ENCODE measurements around the gene TRMT10C.

TRMT10C gene

DNA sequence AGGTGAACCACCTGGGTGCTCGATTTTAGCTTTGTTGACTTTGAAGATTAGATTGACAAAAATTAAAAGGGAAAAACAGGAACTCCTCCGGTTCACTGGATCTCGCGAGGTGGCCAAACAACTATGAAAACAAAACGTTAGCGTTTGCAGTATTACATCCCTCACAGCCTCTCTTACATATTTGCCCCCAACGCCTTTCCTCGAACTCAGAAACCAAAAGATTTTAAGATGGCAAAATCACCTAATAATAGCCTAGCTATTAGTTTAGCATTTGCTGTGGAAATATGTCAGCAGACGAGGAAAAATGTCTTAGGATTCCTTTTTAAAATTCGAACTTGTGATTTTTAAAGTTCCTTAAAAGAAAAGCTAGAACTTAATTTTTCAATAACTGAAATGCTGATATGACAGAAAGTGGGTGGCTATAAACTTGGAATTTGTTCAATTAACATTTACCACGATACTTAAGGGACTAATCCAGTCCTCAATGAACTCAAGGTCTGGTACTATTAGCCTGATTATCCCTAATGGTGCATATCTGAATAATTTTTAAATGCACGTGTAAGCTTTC is 48.2 kb upstream of the TRMT10C start:
- peak; percentile 51 for ATAC-seq
- TF ChIP-seq ZNF70 (CRISPR knock-in tag; IDR thresholded peaks at IDR 0.05) = no peak
- TF ChIP-seq RARB (CRISPR knock-in tag; IDR thresholded peaks at IDR 0.05) = no peak
- TF ChIP-seq ESRRG (CRISPR knock-in tag; IDR thresholded peaks at IDR 0.05) = no peak
- no peak for TF ChIP-seq ZFP30 (CRISPR knock-in tag; IDR thresholded peaks at IDR 0.05)
- TF ChIP-seq, protein P1, sequence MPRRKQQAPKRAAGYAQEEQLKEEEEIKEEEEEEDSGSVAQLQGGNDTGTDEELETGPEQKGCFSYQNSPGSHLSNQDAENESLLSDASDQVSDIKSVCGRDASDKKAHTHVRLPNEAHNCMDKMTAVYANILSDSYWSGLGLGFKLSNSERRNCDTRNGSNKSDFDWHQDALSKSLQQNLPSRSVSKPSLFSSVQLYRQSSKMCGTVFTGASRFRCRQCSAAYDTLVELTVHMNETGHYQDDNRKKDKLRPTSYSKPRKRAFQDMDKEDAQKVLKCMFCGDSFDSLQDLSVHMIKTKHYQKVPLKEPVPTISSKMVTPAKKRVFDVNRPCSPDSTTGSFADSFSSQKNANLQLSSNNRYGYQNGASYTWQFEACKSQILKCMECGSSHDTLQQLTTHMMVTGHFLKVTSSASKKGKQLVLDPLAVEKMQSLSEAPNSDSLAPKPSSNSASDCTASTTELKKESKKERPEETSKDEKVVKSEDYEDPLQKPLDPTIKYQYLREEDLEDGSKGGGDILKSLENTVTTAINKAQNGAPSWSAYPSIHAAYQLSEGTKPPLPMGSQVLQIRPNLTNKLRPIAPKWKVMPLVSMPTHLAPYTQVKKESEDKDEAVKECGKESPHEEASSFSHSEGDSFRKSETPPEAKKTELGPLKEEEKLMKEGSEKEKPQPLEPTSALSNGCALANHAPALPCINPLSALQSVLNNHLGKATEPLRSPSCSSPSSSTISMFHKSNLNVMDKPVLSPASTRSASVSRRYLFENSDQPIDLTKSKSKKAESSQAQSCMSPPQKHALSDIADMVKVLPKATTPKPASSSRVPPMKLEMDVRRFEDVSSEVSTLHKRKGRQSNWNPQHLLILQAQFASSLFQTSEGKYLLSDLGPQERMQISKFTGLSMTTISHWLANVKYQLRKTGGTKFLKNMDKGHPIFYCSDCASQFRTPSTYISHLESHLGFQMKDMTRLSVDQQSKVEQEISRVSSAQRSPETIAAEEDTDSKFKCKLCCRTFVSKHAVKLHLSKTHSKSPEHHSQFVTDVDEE (CRISPR knock-in tag; IDR thresholded peaks at IDR 0.05) = no peak
- TF ChIP-seq ZNF565 (CRISPR knock-in tag; conservative IDR thresholded peaks at IDR 0.05; ENCODE audit: low read depth) = no peak
- TF ChIP-seq ZC3H10 (CRISPR knock-in tag; IDR thresholded peaks at IDR 0.05) = no peak
- no peak for TF ChIP-seq OSR1 (CRISPR knock-in tag; IDR thresholded peaks at IDR 0.05)
- TF ChIP-seq ZFP3 (CRISPR knock-in tag; IDR thresholded peaks at IDR 0.05) = no peak
- TF ChIP-seq, protein P2, sequence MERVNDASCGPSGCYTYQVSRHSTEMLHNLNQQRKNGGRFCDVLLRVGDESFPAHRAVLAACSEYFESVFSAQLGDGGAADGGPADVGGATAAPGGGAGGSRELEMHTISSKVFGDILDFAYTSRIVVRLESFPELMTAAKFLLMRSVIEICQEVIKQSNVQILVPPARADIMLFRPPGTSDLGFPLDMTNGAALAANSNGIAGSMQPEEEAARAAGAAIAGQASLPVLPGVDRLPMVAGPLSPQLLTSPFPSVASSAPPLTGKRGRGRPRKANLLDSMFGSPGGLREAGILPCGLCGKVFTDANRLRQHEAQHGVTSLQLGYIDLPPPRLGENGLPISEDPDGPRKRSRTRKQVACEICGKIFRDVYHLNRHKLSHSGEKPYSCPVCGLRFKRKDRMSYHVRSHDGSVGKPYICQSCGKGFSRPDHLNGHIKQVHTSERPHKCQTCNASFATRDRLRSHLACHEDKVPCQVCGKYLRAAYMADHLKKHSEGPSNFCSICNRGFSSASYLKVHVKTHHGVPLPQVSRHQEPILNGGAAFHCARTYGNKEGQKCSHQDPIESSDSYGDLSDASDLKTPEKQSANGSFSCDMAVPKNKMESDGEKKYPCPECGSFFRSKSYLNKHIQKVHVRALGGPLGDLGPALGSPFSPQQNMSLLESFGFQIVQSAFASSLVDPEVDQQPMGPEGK (CRISPR knock-in tag; IDR thresholded peaks at IDR 0.05; ENCODE audit: borderline replicate concordance) = no peak
- no peak for TF ChIP-seq CSDC2 (CRISPR knock-in tag; IDR thresholded peaks at IDR 0.05)
- no peak for TF ChIP-seq GLIS3 (CRISPR knock-in tag; IDR thresholded peaks at IDR 0.05)
- TF ChIP-seq ZNF8 (CRISPR knock-in tag; IDR thresholded peaks at IDR 0.05) = no peak
- TF ChIP-seq BACH2 (CRISPR knock-in tag; IDR thresholded peaks at IDR 0.05; ENCODE audit: borderline replicate concordance) = no peak
- TF ChIP-seq TCF4 (CRISPR knock-in tag; IDR thresholded peaks at IDR 0.05; ENCODE audit: borderline replicate concordance) = no peak
- no peak for TF ChIP-seq ARNTL (CRISPR knock-in tag; IDR thresholded peaks at IDR 0.05; ENCODE audit: borderline replicate concordance, low read depth)
- TF ChIP-seq, protein P3, sequence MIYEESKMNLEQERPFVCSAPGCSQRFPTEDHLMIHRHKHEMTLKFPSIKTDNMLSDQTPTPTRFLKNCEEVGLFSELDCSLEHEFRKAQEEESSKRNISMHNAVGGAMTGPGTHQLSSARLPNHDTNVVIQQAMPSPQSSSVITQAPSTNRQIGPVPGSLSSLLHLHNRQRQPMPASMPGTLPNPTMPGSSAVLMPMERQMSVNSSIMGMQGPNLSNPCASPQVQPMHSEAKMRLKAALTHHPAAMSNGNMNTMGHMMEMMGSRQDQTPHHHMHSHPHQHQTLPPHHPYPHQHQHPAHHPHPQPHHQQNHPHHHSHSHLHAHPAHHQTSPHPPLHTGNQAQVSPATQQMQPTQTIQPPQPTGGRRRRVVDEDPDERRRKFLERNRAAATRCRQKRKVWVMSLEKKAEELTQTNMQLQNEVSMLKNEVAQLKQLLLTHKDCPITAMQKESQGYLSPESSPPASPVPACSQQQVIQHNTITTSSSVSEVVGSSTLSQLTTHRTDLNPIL (CRISPR knock-in tag; IDR thresholded peaks at IDR 0.05; ENCODE audit: low read depth) = no peak

DNA sequence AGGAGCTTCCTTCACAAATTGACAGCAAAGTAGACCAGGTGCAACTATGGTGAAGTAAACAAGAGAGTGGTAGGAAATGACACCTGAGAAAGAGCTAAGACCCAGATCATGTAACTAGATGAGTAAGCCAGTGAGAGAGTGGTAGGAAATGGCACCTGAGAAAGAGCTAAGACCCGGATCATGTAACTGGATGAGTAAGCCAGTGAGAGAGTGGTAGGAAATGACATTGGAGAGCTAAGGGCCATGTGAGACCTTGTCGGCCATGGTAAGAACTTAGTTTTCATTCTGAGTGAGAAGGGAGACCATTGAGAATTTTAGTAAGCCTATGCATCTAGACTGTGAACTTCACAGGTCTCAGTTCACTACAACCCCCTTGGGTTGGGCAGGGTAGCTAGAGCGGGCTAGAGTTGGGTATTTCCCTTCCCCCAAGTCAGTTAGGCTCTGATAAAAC is 43.2 kb upstream of the TRMT10C start:
- TF ChIP-seq SNAI2 (CRISPR knock-in tag; IDR thresholded peaks at IDR 0.05) (no peak), ZNF565 (CRISPR knock-in tag; conservative IDR thresholded peaks at IDR 0.05; ENCODE audit: low read depth) (no peak), RARB (CRISPR knock-in tag; IDR thresholded peaks at IDR 0.05) (no peak), BACH2 (CRISPR knock-in tag; IDR thresholded peaks at IDR 0.05; ENCODE audit: borderline replicate concordance) (no peak), ZNF8 (CRISPR knock-in tag; IDR thresholded peaks at IDR 0.05) (no peak)
- TF ChIP-seq, protein P4, sequence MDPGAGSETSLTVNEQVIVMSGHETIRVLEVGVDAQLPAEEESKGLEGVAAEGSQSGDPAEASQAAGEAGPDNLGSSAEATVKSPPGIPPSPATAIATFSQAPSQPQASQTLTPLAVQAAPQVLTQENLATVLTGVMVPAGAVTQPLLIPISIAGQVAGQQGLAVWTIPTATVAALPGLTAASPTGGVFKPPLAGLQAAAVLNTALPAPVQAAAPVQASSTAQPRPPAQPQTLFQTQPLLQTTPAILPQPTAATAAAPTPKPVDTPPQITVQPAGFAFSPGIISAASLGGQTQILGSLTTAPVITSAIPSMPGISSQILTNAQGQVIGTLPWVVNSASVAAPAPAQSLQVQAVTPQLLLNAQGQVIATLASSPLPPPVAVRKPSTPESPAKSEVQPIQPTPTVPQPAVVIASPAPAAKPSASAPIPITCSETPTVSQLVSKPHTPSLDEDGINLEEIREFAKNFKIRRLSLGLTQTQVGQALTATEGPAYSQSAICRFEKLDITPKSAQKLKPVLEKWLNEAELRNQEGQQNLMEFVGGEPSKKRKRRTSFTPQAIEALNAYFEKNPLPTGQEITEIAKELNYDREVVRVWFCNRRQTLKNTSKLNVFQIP (CRISPR knock-in tag; IDR thresholded peaks at IDR 0.05; ENCODE audit: borderline replicate concordance, low read depth) = no peak
- TF ChIP-seq, protein P3 (CRISPR knock-in tag; IDR thresholded peaks at IDR 0.05; ENCODE audit: low read depth) = no peak
- TF ChIP-seq, protein P2 (CRISPR knock-in tag; IDR thresholded peaks at IDR 0.05; ENCODE audit: borderline replicate concordance) = no peak
- ATAC-seq = no peak; the same call in 2 of the 3 replicates

Data from SK-N-SH treated with all-trans-retinoic acid at 6 μM for 48 hours (cell line).